GM12874 (cell line): ENCODE data around the gene WRAP73.

ENCODE experiments used
- CTCF ChIP-seq: IDR thresholded peaks from 2 replicates; pipeline ENCODE4 v1.5.1; 2011; ENCODE audit warnings: low read depth, mild to moderate bottlenecking, control low read depth, low read length, moderate library complexity; ENCODE audit not compliant: insufficient read depth

The WRAP73 gene

GRCh38 chr1:3662080-3662671, 12.3 kb upstream of the WRAP73 start:
- no peak for TF ChIP-seq CTCF

DNA sequence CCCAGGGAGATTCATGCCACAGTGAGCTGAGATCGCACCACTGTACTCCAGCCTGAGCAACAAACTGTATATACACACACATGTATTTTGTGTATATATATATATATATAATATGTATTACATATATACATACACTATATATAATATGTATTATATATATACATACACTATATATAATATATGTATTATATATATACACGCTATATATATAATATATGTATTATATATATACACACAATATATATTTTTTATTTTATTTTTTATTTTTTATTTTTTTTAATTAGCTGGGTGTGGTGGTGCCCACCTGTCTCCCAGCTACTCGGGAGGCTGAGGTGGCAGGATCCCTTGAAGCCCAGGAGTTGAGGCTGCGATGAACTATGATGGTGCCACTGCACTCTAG, 11.7 kb upstream of the WRAP73 start:
- no peak for TF ChIP-seq CTCF

- no peak for TF ChIP-seq CTCF
These were observed 10.8 kb upstream of the WRAP73 start for GRCh38 chr1:3660704-3661103.

GRCh38 chr1:3659093-3659492, 9.2 kb upstream of the WRAP73 start:
- no peak for TF ChIP-seq CTCF

- no peak for TF ChIP-seq CTCF
These were observed 8.3 kb upstream of the WRAP73 start for GRCh38 chr1:3658231-3658615.

DNA sequence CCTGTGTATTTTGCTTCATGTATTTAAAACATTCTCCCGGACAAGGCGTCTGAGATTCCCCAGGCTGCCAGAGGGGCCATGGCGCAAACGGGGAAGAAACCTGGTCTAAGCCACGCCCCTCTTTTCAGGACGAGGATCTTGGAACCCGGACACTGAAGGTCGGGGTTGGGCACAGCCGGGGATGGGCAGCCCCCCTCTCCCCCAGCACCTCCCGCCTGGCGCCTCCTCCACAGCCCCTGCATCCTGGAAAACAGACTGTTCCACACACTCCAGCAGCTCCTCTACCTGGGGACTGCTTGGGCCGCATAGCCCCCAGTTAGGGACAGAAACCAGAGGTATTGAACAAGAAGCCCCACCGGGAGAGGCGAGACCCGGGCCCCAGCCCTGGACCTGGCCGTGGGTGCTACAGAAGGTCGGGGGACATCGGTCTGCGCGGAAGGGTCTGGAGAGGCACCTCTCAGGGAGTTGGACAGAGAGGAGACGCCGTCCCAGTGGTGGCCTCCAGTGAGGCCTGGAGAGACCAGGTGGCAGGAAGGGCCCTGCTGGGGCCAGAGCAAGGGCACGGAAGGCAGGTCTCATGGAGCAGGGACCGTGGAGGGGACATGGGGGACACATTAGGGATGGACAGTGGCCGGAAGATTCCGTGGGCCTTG, 7.8 kb upstream of the WRAP73 start:
- TF ChIP-seq CTCF = no peak

DNA sequence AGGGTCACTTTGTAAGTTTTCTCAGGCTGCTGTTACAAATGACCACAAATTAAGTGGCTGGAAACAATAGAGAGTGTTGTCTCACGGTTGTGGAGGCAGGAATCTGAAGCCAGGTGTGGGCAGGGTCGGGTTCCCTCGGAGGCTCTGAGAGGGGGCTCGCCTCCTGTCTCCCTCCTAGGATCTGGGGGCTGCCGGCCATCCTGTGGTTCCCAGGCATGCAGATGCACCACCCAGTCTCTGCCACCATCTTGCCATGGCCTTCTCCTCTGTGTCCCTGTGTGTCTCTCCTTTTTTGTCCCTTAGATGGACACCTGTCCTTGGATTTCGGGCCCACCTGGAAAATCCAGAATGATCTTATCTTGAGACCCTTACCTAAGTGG, 7.2 kb upstream of the WRAP73 start:
- TF ChIP-seq CTCF = no peak
